SU-DHL-6 (cell line): ENCODE measurements around the gene CTNNA2.

ENCODE experiments used
- H2AFZ ChIP-seq: fragments of 200-600 bp; sonication (generic); 2 replicates; pipeline ENCODE4 v1.6.1; 2014; ENCODE audit warnings: low read depth, mild to moderate bottlenecking, moderate library complexity, mixed read lengths, antibody characterized with exemption, low read length; ENCODE audit not compliant: severe bottlenecking
- H3F3A ChIP-seq: fragments of 200-600 bp; shearing (Covaris generic); 2 replicates; pipeline ENCODE4 v1.6.0; 2016; ENCODE audit warnings: antibody characterized with exemption, mild to moderate bottlenecking; ENCODE audit not compliant: insufficient read depth
- H3K27ac ChIP-seq: fragments of 200-600 bp; sonication (generic); 2 replicates; pipeline ENCODE4 v1.5.1; 2016; ENCODE audit warnings: low read depth, mild to moderate bottlenecking, low read length, moderate library complexity, mixed read lengths
- H3K27me3 ChIP-seq: fragments of 200-600 bp; sonication (generic), shearing (Covaris generic); 2 replicates; pipeline ENCODE4 v1.6.0; 2014; ENCODE audit warnings: mild to moderate bottlenecking, low read length
- H3K36me3 ChIP-seq: fragments of 200-600 bp; sonication (generic); 2 replicates; pipeline ENCODE4 v1.6.1; 2014; ENCODE audit warnings: mild to moderate bottlenecking, low read length, mixed read lengths
- H3K4me2 ChIP-seq: fragments of 300-600, 200-600 bp; shearing (Covaris generic), sonication (generic); 2 replicates; pipeline ENCODE4 v1.6.0; 2014; ENCODE audit warnings: low read length, low read depth, mild to moderate bottlenecking; ENCODE audit not compliant: poor library complexity, severe bottlenecking
- H3K4me3 ChIP-seq: fragments of 200-600 bp; sonication (generic); 2 replicates; pipeline ENCODE4 v1.5.1; 2014; ENCODE audit warnings: antibody characterized with exemption, low read length, mild to moderate bottlenecking, mixed read lengths; ENCODE audit not compliant: insufficient read depth, poor library complexity, severe bottlenecking
- H3K79me2 ChIP-seq: fragments of 200-600 bp; sonication (generic); 2 replicates; pipeline ENCODE4 v1.6.1; 2014; ENCODE audit warnings: mild to moderate bottlenecking, low read length, moderate library complexity; ENCODE audit not compliant: insufficient read depth
- H3K9ac ChIP-seq: fragments of 200-600 bp; sonication (generic); 2 replicates; pipeline ENCODE4 v1.7.0; 2014; ENCODE audit warnings: mild to moderate bottlenecking, low read length
- H3K9me2 ChIP-seq: fragments of 200-600 bp; sonication (generic); replicated peaks from 2 replicates; pipeline ENCODE4 v1.6.1; 2014; ENCODE audit warnings: low read length; ENCODE audit not compliant: insufficient read depth
- H3K9me3 ChIP-seq: fragments of 200-600 bp; sonication (generic); 2 replicates; pipeline ENCODE4 v1.6.1; 2014; ENCODE audit warnings: low read length, mixed read lengths; ENCODE audit not compliant: insufficient read depth
- H4K20me1 ChIP-seq: fragments of 200-600 bp; sonication (generic); 2 replicates; pipeline ENCODE4 v1.6.1; 2014; ENCODE audit warnings: low read depth, mild to moderate bottlenecking, antibody characterized with exemption, low read length, moderate library complexity, mixed read lengths
- CTCF ChIP-seq: fragments of 200-600 bp; sonication (generic); IDR thresholded peaks from one replicate; pipeline ENCODE4 v1.5.1; 2017; ENCODE audit warnings: antibody characterized with exemption, mild to moderate bottlenecking, low read length, moderate library complexity; ENCODE audit not compliant: insufficient read depth, poor library complexity, severe bottlenecking
- EZH2phosphoT487 ChIP-seq: fragments of 200-600 bp; sonication (generic), shearing (Covaris generic); conservative IDR thresholded peaks from 2 replicates; pipeline ENCODE4 v1.6.1; 2018; ENCODE audit warnings: mild to moderate bottlenecking, antibody characterized with exemption, low read length, moderate library complexity, mixed read lengths

CTNNA2 gene

GRCh38 chr2:80687524-80687923 is 1174.7 kb downstream of the CTNNA2 start:
- H3F3A ChIP-seq: no peaks in the 10 kb centered on the region
- H3K27ac ChIP-seq: no peak overlapping the region
- H3K9ac ChIP-seq: no peak overlapping the region
- no peak for TF ChIP-seq EZH2phosphoT487
- no peak for TF ChIP-seq CTCF
- no peak overlapping the region for H3K4me2 ChIP-seq
- no peak overlapping the region for H3K4me3 ChIP-seq
- H2AFZ ChIP-seq: no peak overlapping the region
- no peaks in the 10 kb centered on the region for H3K9me3 ChIP-seq
- no peaks in the 10 kb centered on the region for H4K20me1 ChIP-seq
- no peaks in the 10 kb centered on the region for H3K36me3 ChIP-seq
- no peaks in the 10 kb centered on the region for H3K27me3 ChIP-seq
- no peaks in the 10 kb centered on the region for H3K79me2 ChIP-seq
- H3K9me2 ChIP-seq: no peaks in the 10 kb centered on the region

- Histone ChIP-seq H3K9me2 (no peaks in the 10 kb centered on the region), H2AFZ (no peak overlapping the region), H3F3A (no peaks in the 10 kb centered on the region), H3K4me2 (no peak overlapping the region), H4K20me1 (no peaks in the 10 kb centered on the region), H3K9me3 (no peaks in the 10 kb centered on the region), H3K27ac (no peak overlapping the region), H3K9ac (no peak overlapping the region), H3K27me3 (no peaks in the 10 kb centered on the region), H3K36me3 (no peaks in the 10 kb centered on the region), H3K4me3 (no peak overlapping the region), H3K79me2 (no peaks in the 10 kb centered on the region)
- TF ChIP-seq EZH2phosphoT487 (no peak), CTCF (no peak)
These were observed 1176.3 kb downstream of the CTNNA2 start for GRCh38 chr2:80689106-80689505.
